Neural crest cell (in vitro differentiated cells): Measurements from ENCODE around the gene CES3. TPM values are rescaled to one million over a fixed set of nuclear protein-coding genes. Genes with fewer than 3 reads are reported as not detected.
"Not testable (repeated sequence)": the region's sequence is repeated elsewhere in the genome, so short reads cannot be mapped to it uniquely, and the experiment has no call there.

ENCODE experiments used
- DNase-seq: peaks from one replicate; pipeline ENCODE4 v3.0.0; 2021; ENCODE audit warnings: low read depth, mixed read lengths, low spot score
- H3K27ac Mint-ChIP-seq: one replicate; pipeline ENCODE4 v1.8.0; 2021; ENCODE audit warnings: mild to moderate bottlenecking, mixed read lengths; ENCODE audit not compliant: unreplicated experiment
- H3K27me3 Mint-ChIP-seq: 2 replicates; pipeline ENCODE4 v1.8.0; 2021; ENCODE audit warnings: low read depth, mild to moderate bottlenecking, mixed read lengths
- H3K36me3 Mint-ChIP-seq: 2 replicates; pipeline ENCODE4 v1.8.0; 2021; ENCODE audit warnings: low read depth, mild to moderate bottlenecking, mixed read lengths
- H3K4me1 Mint-ChIP-seq: 2 replicates; pipeline ENCODE4 v1.8.0; 2021; ENCODE audit warnings: mixed read lengths
- H3K4me3 Mint-ChIP-seq: one replicate; pipeline ENCODE4 v1.8.0; 2021; ENCODE audit warnings: mild to moderate bottlenecking, mixed read lengths
- H3K9me3 Mint-ChIP-seq: 2 replicates; pipeline ENCODE4 v1.8.0; 2021; ENCODE audit warnings: mixed read lengths
- total RNA-seq: library from RNA; stranded (reverse); gene quantifications from 2 replicates; pipeline ENCODE4 v1.2.1, GENCODE V29; 2021
- TF ChIP-seq, protein P1 (sequence below): fragments of 200-600 bp; sonication (generic); conservative IDR thresholded peaks from 2 replicates; pipeline ENCODE4 v1.5.0; 2021; ENCODE audit warnings: antibody characterized with exemption, mild to moderate bottlenecking

CES3 gene
- total RNA-seq, 1 donor from 2014 or later: 3.2 TPM

DNA sequence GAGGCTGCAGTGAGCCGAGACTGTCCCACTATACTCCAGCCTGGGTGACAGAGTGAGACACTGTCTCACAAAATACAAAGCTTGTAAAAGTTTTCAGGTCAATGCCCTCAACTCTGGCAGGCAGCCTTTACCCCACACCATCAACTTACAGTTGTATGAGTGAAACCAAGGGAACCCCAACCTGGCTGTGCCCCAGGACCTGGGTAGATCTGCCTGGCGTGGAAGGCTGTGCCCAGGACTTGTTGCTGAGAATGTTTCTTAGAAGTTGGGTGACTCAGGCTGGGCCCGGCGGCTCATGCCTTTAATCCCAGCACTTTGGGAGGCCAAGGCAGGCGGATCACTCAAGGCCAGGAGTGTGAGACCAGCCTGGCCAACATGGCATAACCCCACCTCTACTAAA is 7.8 kb downstream of the CES3 start:
- no peaks in the 10 kb centered on the region for H3K9me3 Mint-ChIP-seq
- no peaks in the 10 kb centered on the region for H3K36me3 Mint-ChIP-seq
- H3K27ac Mint-ChIP-seq: peak overlapping the region; percentile 12
- peaks cover 8% of the 10 kb centered on the region for H3K27me3 Mint-ChIP-seq
- TF ChIP-seq, protein P1, sequence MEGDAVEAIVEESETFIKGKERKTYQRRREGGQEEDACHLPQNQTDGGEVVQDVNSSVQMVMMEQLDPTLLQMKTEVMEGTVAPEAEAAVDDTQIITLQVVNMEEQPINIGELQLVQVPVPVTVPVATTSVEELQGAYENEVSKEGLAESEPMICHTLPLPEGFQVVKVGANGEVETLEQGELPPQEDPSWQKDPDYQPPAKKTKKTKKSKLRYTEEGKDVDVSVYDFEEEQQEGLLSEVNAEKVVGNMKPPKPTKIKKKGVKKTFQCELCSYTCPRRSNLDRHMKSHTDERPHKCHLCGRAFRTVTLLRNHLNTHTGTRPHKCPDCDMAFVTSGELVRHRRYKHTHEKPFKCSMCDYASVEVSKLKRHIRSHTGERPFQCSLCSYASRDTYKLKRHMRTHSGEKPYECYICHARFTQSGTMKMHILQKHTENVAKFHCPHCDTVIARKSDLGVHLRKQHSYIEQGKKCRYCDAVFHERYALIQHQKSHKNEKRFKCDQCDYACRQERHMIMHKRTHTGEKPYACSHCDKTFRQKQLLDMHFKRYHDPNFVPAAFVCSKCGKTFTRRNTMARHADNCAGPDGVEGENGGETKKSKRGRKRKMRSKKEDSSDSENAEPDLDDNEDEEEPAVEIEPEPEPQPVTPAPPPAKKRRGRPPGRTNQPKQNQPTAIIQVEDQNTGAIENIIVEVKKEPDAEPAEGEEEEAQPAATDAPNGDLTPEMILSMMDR: no peak
- DNase-seq: no peak
- H3K4me1 Mint-ChIP-seq: no peaks in the 10 kb centered on the region
- no peak overlapping the region for H3K4me3 Mint-ChIP-seq

DNA sequence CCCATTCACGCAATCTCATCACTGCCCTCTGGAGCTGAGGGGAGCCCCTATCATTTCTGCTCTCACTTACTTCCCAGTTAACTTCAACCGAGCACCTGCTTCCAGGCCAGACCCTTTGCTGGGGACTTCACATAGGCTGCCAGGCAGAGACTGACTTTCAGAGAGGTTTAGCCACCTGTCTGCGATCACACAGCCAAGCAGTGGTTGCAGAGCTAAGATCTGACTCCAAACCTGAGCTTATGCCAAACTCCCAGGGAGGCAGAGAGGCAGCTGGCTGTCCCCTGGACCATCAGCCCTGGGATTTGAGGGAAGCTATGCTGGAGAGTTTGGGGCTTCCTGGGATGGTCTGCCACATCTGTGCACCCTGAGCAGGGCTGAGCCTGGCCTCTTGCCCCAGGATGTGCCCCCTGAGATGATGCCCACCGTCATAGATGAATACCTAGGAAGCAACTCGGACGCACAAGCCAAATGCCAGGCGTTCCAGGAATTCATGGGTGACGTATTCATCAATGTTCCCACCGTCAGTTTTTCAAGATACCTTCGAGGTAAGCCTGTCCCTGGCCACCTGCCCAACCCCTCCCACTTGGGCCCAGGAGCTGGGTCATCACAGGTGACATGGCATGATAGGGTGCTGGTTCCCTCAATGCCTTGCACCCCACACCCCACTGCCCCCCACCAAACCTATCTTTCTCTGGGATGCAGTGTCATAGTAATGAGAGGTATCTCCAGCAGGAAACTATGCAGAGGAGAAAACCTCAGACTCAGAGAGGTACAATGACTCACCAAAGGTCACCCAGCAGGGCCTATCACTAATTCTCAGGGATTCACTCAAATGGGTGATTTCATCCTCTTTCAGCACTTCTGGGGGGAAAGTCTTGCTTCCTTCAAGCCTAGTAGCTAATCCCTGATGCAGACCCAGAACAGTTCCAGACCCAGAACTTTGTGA is 10.0 kb downstream of the CES3 start:
- no peak for DNase-seq
- TF ChIP-seq, protein P1: no peak
- Mint-ChIP-seq H3K4me1 (peaks cover 4% of the 10 kb centered on the region), H3K4me3 (no peak overlapping the region), H3K36me3 (no peaks in the 10 kb centered on the region), H3K27me3 (peaks cover 7% of the 10 kb centered on the region), H3K27ac (no peak overlapping the region), H3K9me3 (no peaks in the 10 kb centered on the region)

DNA sequence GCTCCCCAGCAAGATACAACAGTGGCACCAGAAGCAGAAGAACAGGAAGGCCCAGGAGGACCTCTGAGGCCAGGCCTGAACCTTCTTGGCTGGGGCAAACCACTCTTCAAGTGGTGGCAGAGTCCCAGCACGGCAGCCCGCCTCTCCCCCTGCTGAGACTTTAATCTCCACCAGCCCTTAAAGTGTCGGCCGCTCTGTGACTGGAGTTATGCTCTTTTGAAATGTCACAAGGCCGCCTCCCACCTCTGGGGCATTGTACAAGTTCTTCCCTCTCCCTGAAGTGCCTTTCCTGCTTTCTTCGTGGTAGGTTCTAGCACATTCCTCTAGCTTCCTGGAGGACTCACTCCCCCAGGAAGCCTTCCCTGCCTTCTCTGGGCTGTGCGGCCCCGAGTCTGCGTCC is 11.9 kb downstream of the CES3 start:
- no peaks in the 10 kb centered on the region for H3K9me3 Mint-ChIP-seq
- H3K36me3 Mint-ChIP-seq: no peaks in the 10 kb centered on the region
- H3K27ac Mint-ChIP-seq: no peak overlapping the region
- no peak overlapping the region for H3K4me3 Mint-ChIP-seq
- peaks cover 3% of the 10 kb centered on the region for H3K27me3 Mint-ChIP-seq
- DNase-seq: no peak
- TF ChIP-seq, protein P1: no peak
- H3K4me1 Mint-ChIP-seq: peaks cover 12% of the 10 kb centered on the region

DNA sequence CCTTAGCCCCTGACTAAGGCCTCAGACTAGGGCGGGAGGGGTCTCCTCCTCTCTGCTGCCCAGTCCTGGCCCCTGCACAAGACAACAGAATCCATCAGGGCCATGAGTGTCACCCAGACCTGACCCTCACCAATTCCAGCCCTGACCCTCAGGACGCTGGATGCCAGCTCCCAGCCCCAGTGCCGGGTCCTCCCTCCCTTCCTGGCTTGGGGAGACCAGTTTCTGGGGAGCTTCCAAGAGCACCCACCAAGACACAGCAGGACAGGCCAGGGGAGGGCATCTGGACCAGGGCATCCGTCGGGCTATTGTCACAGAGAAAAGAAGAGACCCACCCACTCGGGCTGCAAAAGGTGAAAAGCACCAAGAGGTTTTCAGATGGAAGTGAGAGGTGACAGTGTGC is 12.7 kb downstream of the CES3 start:
- no peak for DNase-seq
- TF ChIP-seq, protein P1: no peak
- no peak overlapping the region for H3K4me3 Mint-ChIP-seq
- no peaks in the 10 kb centered on the region for H3K36me3 Mint-ChIP-seq
- H3K27ac Mint-ChIP-seq: no peak overlapping the region
- no peaks in the 10 kb centered on the region for H3K9me3 Mint-ChIP-seq
- H3K27me3 Mint-ChIP-seq: peaks cover 3% of the 10 kb centered on the region
- H3K4me1 Mint-ChIP-seq: peaks cover 12% of the 10 kb centered on the region

DNA sequence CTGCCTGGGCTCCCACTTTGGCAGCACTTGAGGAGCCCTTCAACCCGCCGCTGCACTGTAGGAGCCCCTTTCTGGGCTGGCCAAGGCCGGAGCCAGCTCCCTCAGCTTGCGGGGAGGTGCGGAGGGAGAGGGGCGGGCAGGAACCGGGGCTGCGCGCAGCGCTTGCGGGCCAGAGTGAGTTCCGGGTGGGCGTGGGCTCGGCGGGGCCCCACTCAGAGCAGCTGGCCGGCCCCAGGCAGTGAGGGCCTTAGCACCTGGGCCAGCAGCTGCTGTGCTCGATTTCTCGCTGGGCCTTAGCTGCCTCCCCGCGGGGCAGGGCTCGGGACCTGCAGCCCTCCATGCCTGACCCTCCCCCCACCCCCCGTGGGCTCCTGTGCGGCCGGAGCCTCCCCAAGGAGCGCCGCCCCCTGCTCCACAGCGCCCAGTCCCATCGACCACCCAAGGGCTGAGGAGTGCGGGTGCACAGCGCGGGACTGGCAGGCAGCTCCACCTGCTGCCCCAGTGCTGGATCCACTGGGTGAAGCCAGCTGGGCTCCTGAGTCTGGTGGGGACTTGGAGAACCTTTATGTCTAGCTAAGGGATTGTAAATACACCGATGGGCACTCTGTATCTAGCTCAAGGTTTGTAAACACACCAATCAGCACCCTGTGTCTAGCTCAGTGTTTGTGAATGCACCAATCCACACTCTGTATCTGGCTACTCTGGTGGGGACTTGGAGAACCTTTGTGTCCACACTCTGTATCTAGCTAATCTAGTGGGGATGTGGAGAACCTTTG is 13.3 kb downstream of the CES3 start:
- H3K4me3 Mint-ChIP-seq, H3K36me3 Mint-ChIP-seq, H3K27ac Mint-ChIP-seq, DNase-seq, H3K27me3 Mint-ChIP-seq, H3K9me3 Mint-ChIP-seq: not testable (repeated sequence)
- peaks cover 12% of the 10 kb centered on the region for H3K4me1 Mint-ChIP-seq

DNA sequence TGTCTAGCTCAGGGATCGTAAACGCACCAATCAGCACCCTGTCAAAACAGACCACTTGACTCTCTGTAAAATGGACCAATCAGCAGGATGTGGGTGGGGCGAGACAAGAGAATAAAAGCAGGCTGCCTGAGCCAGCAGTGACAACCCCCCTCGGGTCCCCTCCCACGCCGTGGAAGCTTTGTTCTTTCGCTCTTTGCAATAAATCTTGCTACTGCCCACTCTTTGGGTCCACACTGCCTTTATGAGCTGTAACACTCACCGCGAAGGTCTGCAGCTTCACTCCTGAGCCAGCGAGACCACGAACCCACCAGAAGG is 13.8 kb downstream of the CES3 start:
- H3K27ac Mint-ChIP-seq, H3K4me3 Mint-ChIP-seq, H3K27me3 Mint-ChIP-seq, DNase-seq, H3K36me3 Mint-ChIP-seq, H3K9me3 Mint-ChIP-seq: not testable (repeated sequence)
- peaks cover 12% of the 10 kb centered on the region for H3K4me1 Mint-ChIP-seq
